Tibial nerve (tissue), 4 donors: ENCODE results near the gene LDHD.

ENCODE experiments used
- EP300 ChIP-seq, 2 donors: sonication (generic); formaldehyde crosslinking; IDR thresholded peaks; one replicate each; pipeline ENCODE4 v1.6.1; 2017; ENCODE audit warnings: antibody characterized with exemption in 2 of 2, mild to moderate bottlenecking in 1 of 2
- POLR2A ChIP-seq, 2 donors: fragments of 450-650 bp; IDR thresholded peaks; one replicate each; pipeline ENCODE4 v1.6.1; 2017; ENCODE audit warnings: antibody characterized with exemption in 2 of 2, mild to moderate bottlenecking in 2 of 2, moderate library complexity in 2 of 2
- TF ChIP-seq, protein P1 (sequence below), 5 experiments: fragments of 200-600 bp in 3 of 5; fragments of 450-650 bp in 2 of 5; sonication (generic) in 3 of 5; IDR thresholded peaks; one replicate each; pipeline ENCODE4 v1.5.1; 2016 to 2019; ENCODE audit warnings: antibody characterized with exemption in 5 of 5, mild to moderate bottlenecking in 3 of 5, moderate library complexity in 2 of 5

- TF ChIP-seq EP300 (IDR thresholded peaks at IDR 0.05), result no peak
- TF ChIP-seq, protein P1, sequence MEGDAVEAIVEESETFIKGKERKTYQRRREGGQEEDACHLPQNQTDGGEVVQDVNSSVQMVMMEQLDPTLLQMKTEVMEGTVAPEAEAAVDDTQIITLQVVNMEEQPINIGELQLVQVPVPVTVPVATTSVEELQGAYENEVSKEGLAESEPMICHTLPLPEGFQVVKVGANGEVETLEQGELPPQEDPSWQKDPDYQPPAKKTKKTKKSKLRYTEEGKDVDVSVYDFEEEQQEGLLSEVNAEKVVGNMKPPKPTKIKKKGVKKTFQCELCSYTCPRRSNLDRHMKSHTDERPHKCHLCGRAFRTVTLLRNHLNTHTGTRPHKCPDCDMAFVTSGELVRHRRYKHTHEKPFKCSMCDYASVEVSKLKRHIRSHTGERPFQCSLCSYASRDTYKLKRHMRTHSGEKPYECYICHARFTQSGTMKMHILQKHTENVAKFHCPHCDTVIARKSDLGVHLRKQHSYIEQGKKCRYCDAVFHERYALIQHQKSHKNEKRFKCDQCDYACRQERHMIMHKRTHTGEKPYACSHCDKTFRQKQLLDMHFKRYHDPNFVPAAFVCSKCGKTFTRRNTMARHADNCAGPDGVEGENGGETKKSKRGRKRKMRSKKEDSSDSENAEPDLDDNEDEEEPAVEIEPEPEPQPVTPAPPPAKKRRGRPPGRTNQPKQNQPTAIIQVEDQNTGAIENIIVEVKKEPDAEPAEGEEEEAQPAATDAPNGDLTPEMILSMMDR (IDR thresholded peaks at IDR 0.05), result no peak
- no peak for TF ChIP-seq POLR2A (IDR thresholded peaks at IDR 0.05)
These were observed 21.4 kb downstream of the LDHD start for GRCh38 chr16:75095204-75095621.
